Superior temporal gyrus (tissue), 1 donor: ENCODE results near the gene IGF1.

ENCODE experiments used
- DNase-seq: peaks from one replicate; pipeline ENCODE4 v3.0.0-alpha.2; 2016; ENCODE audit errors: extremely low spot score

IGF1 gene

DNA sequence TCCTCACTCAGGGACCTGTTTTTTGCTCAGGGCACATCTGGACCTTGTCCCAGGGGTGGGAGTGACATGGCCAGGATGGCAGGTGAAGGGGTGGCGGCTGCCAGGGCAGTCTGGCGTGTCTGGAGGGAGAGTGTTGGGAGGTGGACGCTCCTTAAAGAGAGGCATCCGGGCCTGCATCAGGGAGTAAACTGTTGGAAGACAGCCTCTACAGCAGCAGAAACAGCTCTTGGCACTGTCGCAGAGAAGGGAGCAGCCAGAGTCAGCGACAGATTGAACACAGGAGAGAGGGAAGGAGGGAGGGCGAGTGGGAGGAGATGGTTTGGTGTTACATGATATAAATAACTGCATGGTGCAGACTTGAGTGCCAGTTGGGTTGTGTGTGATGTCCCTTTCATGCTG is 52.8 kb downstream of the IGF1 start:
- DNase-seq, result peak; percentile 70

DNA sequence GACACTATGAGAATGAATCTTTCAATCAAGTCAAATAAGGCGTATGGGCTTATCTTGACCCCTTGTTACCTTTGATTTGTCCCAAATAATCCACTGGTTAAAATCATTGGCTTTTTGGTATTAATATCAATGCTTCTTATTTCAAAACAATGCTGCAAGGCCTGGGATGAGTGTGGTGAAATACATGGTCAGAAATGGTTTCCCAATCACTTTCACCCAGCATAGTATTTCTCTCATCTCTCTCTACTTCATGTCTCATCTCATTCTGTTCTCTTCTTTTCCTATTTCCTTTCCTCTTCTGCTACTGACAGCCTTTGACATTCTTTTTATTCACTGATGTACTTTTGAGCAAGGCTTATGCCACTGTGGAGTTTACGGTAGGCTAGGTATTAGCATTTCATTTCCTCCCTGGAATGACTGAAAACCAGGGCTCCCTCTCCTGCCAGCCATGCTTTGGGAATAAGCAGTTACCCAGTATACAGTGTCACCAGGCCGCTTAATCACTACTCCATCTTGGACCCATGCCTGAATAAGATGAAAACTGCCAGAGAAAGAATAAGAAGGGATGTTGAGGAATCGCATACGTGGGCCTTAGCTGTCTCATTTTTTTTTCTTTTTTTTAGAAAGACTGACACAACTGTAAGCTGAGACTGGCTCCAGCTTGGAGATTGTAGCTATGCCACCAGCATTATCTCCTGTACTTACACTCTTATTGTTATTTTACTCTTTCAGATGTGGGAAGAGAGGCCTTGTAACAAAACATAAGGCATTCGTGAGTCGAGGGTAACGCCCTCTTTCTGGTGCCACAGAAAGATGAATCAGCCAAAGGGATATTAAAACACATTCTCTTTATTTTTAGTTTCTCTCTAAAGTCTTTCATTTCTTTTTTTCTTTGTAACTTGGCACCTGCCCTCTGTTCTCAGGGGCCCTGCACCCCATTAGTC is 53.5 kb downstream of the IGF1 start:
- DNase-seq, result peak; percentile 41

DNA sequence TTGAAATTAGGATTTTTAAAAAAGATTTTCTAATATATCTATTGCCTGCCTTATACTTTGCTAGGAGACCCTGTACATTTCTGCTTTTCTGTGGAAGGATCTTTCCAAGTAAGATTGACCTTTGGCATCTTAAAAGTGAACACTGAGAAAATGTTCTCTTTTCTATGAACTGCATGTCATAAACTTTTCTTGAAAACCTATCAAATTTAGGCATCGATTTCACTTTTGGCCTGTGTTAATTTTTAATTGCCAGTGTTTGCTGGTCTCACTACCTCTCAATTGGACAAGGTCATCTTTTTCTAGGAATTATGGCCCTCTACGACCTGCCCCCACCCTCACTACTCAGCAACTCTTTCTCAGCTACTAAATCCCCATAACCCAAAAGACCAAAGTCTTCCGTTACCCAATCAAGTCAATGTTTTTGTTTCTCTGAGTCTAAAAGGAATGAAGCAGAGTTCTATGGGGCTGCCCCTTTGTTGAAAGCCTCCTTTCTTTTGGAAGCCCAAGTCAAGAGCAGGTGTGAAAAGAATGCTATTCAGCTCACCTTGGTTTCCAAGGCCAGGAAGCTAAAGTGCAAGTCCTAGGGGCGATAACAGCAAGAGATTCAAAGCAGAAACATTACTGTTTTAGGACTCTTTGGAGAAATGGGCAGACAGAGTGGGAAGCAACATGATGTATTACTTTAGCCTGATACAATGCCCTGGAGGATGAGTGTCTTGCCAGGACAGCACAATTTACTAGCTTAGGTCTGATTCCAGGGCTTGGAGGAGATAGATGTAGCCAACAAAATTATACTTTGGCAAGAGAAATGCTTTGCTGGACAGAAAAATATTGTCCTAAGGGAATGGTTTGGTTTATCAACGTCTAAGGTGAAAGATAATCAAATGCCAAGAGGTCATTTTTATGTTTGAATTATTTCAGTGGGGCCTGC is 55.0 kb downstream of the IGF1 start:
- DNase-seq, result no peak

DNA sequence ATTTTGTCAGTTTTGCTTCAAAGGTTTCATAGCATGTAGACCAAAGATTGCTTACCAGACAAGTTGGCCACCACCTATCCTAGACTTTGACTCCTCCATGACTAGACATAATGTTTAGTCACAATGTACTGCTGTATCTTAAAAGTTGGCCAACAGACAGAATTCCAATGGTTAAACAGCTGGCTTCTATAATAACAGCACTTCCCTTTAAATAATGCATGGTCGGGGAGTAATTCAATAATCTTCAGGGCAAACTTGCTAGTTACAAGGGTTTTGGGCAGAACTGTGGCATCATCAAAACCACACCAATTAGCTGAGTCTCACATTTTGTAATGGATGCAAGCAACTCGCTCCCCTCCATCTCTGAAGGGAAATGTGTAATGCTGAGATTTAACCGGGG is 56.9 kb downstream of the IGF1 start:
- DNase-seq, result no peak

DNA sequence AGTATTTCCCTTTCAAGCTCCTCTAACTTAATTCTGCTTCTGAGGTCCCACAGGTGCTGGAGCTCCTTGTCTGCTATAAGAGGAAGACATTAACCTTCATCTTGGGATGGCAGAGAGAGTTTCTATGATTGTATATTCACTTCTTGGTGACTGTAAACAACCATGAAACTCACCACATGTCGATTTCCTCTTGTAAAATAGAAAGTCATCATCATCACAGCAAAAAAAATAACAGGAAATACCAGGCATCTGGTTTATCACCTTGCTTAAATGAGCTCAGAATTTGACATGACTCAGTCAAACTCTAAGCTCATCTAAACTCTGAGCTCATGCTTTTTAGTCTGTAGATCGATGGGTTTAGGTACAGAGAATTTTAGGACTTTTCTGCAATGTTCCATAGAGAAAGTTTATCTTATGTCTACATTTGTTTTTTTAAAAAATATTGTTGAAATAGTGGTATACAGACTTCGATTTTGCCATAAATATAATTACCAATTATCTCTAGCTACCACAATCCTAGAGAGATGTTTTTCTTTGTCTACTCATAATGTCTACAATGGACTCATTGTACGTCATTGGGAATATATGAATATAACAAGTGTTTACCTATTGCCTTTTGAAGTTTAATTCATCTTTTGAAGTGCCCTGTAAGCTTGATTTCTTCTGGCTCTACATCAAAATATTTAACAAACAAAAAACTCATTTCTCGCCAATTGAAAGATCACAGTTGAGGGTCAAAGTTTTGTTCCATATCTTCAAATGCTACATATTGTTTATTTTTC is 58.4 kb downstream of the IGF1 start:
- DNase-seq, result no peak

DNA sequence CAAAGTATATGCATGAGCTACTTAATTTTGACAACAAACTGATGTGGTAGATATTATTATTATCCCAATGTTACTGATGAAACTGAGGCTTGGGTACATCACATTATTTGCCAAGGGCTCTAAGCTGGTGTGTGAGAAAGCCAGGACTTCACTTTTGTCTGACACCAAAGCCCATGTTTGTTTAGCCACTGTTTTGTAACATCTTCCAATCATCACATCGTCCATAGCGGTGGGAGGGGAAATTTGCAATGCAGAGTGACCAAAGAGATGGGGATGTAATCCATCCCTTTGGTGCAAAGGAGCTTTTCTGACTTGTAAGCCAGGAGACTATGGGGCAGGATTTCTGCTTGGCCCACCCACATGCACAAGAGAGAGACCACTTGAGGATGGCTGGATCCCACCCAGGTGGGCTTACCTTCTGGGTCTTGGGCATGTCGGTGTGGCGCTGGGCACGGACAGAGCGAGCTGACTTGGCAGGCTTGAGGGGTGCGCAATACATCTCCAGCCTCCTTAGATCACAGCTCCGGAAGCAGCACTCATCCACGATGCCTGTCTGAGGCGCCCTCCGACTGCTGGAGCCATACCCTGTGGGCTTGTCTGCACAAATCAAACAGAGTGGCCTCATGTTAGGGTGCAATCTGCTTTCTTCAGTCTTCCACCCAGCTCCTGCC is 61.1 kb downstream of the IGF1 start:
- no peak for DNase-seq

DNA sequence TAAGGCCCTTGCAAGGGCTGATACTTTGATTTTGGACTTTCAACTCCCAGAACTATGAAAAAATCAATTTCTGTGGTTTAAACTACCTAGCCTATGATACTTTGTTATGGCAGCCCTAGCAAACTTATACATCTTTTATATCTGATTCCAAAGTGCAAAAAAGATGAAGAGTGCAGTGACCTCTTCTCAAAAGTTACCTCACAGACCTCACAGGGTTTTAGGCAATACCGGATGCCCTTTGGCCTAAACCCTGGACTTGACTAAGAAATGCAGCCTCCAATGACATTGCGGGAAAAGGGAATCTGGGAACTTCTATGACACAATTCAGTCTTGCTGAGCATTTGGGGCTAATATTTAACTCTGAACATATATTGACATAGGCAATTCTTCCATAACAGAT is 63.3 kb downstream of the IGF1 start:
- DNase-seq, result no peak

DNA sequence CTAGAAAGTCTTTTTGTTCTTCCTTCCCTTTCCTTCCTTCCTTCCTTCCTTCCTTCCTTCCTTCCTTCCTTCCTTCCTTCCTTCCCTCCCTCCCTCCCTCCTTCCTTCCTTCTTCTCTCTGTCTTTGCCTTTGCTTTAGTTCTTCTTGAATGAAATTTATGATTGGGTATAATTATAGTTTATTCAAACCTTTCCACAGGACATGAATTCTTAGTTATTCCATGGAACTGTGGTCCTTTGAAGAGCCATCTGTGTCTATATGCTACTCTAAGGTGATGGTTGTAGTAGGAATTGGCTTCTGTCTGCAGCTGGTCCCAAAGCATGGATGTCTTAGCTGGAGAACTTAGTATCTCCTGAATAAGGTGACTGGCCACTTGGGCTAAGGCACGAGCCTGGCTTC is 64.8 kb downstream of the IGF1 start:
- no peak for DNase-seq

DNA sequence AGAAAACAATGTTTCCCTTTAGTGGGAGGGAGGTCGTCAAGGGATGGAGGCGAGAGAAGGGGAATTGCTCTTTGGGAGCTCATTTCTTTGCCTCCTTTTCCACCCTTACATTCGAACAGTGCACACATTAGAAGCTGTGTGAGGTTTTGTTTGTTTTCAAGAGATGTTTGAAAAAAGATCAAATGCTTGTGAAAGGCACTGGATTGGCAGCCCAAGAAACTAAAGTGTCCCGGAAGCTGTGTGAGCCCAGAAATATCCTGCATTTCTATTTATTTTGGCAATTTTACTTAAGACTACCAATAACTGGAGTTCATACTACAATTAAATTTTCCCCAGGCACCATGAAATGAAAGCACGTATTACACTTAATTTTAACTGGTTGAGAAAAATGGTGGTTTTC is 67.0 kb downstream of the IGF1 start:
- DNase-seq, result no peak

DNA sequence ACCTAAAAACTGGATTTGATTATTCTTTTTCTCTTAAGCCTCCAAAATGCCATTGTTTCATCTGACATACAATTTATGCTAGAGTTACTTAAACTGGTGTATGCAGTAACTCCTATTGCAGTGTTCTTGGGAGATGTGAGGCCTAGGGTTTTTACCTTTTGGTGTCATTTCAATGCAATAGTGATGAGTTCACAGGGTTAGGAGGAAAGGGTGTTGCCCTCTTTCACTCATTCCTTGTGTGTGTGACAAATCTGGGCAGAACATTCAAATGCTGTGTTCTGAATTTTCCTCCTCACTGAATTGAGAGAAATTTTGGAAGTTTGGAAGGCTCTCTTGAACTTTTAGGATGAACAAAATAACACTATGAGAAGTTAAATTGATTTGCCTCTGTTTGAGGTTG is 69.9 kb downstream of the IGF1 start:
- DNase-seq, result no peak

DNA sequence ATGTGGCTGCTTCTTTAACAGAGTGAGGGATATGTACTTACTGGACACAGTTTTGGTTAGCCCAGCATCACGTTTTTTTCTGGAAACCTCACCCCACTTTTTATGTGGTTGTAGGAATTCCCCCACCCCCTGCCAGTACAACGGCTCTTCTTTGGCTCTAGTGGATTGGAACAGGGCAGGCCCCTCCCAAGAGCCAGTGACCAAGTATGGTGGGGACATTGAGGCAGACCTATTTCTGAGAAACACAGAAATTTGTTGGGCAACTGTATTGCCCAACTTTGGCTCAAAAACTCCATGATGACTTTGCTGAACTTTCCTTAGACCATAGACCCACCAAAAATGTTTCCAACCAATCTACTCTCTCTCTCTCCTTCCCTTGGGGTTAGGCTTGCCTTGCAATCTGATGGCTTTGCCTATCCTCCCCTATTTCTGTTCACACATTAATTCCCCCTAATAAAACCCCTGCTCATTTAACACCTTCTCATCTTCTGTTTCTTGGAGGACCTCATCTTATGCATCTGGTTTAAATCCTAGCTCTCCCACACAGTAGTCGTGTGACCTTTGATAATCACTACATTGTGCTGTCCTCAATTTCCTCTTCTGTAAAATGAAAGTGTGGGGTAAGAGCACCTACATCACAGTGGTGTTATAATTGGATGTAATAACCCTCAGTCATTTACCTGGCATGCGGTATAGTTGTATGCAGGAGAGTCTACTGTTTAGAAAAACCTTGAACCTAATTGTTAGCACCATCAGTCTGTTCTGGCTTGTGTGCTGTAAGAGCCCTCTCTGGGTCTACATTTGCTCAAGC is 71.7 kb downstream of the IGF1 start:
- DNase-seq, result no peak

DNA sequence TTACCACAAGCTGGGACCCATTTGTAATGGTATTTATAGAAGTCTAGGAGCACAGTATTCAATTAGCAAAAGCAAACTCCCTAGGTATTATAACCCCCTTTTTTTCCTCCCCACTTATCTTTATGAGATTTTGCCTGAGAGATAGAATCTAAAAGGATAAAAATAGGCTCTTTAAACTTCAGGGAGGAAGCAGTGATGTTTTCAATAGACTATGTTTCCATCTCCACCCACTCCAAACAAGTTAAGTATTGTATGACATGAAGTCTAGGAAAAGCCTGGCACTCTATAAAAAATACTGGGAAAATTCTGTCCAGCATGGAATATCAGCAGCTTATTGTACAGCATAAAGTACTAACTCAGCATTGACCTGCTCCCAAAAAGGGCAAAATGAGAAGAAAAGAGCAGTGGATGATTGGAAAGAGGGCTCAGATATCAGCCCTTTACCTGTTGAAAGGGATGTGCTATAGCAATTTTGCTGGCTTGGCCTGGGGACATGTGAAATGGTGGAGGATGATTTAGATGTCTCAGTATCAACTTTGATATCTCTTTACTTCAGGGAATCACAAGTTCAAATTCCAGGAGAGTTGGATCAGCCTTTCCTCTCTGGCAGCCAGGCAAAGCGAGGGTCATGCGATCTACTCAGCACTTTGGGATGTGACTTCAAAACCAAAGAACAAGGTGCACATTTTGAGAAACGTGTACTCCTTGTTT is 72.4 kb downstream of the IGF1 start:
- DNase-seq, result no peak

DNA sequence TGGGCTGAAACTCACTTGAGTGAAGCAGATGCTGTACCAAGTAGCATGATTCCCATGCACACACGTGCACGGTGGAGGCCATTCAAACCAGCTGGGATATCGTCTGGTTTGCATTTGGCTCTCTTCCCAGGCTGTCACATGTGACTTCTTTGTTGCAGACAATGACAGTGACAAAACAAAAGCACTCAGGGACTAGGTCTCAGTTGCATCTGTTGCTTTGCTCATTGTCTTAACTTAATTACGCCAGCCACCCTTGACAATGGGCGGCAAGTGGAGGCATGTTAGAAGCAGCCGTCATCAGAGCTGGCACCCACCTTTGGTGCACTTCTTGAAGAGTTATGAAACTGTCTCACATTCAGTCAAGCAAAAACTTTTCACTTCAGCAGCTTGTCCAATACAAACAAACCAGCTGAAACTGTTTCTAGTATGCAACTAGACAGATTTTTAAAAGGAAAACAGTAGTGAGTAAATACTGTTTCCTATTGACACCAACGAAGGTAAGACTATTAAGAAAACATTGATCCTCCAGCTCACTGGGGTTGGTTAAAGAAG is 74.3 kb downstream of the IGF1 start:
- peak; percentile 89 for DNase-seq

DNA sequence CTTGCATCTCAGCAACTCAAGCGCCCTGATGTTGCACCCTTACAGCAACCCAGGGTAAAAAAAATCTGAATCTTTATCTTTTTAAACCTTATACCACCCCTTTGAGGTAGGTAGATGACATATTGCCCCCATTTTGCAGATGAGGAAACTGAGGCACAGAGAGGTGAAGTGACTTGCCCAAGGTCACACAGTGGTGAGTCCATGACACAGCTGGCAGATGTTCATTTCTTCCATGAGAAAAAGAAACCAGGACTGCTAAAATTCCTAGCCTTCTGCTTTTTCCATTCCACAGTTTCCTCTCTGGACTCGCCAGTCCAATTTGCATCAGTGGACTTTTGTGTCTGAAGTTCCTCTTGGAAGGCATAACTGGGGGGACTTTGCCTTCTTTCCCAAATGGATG is 79.3 kb downstream of the IGF1 start:
- DNase-seq, result no peak

DNA sequence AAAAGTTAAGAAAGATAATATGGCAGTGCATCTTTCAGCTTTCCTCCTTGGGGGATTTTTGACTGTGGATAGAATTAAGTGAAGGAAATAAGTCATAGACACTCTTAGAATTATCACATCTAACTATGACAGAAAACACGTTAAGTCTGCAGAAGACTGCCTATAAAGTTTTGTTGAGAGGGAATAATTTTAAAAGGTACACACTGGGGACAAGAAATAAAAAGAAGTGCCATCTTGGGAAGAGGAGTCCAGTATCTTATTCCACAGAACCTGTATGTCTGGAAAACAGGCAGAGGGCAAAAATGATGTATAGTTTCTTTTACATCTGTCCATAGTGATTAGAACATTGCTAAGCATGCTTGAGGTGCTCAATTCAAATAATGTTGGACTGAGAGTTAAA is 80.7 kb downstream of the IGF1 start:
- DNase-seq, result no peak

DNA sequence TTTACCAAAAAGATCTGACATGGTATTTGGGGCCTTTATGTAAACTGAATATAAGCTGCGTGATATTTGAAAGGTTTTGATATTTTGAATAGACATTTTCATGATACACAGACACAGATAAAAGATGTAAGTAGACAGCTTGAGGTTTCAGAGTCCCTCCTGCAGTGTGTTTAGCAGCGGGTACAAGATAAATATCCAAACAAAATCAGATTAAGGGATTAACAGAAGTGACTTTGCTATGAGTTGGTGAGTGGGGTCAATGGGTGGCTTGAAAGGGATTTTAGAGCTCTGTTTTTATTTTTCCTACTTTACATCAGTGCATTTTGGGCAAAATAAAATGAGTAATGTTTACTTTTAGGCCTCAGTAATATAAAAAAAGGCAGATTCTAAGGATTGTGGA is 84.1 kb downstream of the IGF1 start:
- DNase-seq, result no peak

DNA sequence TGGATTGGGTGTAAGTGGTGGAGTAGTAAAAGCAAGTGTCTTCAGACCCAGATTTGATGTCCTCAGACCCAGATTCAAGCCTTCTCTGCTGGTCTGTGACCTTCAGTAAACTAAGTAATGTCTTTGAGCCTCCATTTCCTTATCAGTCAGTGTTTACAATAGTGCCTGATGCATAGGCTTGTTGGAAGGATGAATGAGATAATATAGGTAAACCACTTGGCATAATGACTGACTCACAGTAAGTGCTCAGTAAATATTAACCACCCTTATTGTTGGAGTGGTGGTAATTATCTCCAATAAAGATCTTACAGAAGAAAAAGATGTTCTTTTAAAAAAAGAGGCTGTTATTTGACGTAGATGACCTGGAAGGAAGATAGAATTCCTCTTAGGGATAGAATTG is 86.2 kb downstream of the IGF1 start:
- no peak for DNase-seq

DNA sequence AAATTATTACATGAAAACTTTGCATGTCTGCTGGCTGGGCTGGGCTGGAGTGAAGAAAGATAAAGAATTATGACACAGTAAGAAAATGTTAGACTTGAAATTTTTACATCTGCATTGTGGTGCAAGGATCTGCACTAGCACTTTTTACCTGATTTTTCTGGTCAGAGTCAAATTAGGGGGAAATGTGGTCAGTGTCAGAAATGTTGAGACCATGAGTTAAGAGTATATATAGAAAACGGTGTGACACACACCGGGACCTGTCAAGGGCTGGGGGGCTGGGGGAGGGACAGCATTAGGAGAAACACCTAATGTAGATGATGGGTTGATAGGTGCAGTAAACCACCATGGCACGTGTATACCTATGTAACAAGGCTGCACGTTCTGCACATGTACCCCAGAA is 90.3 kb downstream of the IGF1 start:
- no peak for DNase-seq

DNA sequence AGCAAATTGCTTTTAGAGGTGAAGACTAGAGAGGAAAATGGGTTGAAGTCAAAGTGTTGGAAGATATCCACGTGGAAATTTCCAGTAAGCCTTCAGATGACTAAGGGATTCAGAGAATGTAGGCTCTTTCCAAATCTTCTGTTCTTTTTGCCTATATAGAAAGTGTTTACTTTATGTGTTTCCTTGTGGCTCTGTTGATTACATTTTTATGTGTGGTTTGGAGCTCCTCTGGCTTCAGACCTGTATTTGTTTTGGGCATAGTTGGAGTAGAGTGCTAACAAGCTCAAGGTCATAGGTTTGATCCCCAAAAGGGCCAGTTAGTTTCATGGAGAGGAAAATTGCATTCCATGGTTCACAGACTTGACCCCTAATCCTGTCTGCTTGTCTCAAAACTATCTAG is 91.9 kb downstream of the IGF1 start:
- no peak for DNase-seq

DNA sequence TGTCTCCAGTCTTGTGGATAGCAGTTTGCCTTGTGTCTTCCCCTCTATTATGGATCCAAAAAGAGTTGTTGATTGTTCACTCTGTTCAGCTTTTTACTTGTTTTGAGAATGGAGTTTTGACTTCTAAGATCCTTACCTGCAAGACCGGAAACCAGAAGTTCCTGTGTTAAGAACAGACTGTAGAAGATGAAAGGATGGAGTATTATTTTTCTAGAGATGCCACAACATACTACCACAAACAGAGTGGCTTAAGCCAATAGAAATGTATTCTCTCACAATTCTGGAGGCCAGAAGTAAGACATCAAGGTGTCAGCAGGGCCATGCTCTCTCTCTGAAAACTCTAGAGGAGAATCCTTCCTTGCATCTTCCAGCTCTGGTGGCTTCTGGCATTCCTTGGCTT is 95.0 kb downstream of the IGF1 start:
- no peak for DNase-seq
